ENCODE data around the gene NCKAP5.

DNA sequence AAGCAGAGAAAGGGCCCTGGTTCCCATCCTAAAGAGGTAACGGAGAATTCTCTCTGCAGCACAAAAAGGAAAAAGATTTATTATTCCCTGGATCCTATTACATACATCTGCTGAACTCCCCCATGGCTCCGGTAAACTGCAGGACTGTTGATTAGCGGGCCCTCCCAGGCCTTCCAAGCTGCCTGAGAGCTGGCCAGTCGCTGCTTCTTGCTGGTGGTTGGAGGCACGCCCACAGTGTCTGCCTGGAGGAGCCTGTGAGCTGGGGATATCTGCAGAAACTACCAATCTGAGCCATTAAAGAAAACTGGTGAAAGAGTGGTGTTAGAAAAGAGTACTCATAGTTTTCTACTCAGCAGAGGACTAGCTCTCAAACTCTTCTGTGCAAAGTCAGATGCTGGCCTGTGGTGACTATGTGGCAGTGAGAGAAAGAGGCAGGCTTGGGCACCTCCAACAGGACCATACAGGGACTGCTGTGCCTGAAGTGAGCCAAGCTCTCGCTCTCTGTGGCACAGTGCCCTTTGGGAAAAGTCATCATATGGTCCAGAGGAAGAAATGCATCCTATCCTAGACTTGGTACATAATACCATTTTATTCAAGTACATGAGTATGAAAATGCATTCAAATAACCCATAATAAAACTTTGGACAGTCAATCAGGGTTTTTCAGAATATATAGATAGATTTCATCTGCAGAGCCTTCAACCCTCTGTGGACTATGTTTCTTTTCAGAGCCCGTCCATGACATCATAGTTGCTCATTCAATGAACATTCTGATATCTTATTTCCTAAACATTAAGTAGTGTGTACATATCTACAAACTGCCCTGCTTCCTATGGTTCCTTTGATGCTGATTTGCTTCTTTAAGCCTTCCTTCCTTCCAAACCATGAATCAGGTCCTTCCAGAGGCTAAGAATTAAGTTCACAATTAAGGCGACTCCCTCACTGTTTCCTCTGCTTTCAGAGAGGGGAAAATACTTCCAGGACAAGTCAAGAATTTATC lies 656.2 kb downstream of the NCKAP5 start:
- no peak for TF ChIP-seq ZNF384 (IDR thresholded peaks at IDR 0.05)
- TF ChIP-seq L3MBTL2 (conservative IDR thresholded peaks at IDR 0.05) = no peak
- no peak for TF ChIP-seq TARDBP (IDR thresholded peaks at IDR 0.05)
- no peak for TF ChIP-seq FOXM1 (IDR thresholded peaks at IDR 0.05; ENCODE audit: borderline replicate concordance)
- no peak for TF ChIP-seq CTBP1 (IDR thresholded peaks at IDR 0.05; ENCODE audit: borderline replicate concordance)
- no peak for TF ChIP-seq FOXA1 (IDR thresholded peaks at IDR 0.05)
- TF ChIP-seq SUZ12 (IDR thresholded peaks at IDR 0.05) = no peak
- no peak for TF ChIP-seq ELF4 (IDR thresholded peaks at IDR 0.05)
- TF ChIP-seq SP1 (IDR thresholded peaks at IDR 0.05) = no peak
- TF ChIP-seq HDGF (IDR thresholded peaks at IDR 0.05; ENCODE audit: borderline replicate concordance) = no peak
- no peak for TF ChIP-seq ARNT (IDR thresholded peaks at IDR 0.05)

Measured in HEK293T (cell line).